HL-60 (cell line): ENCODE measurements around the gene HLA-DRB1.

ENCODE experiments used
- CTCF ChIP-seq: IDR thresholded peaks from one replicate; pipeline ENCODE4 v1.5.1; 2011; ENCODE audit warnings: low read length, control low read depth, inconsistent platforms; ENCODE audit not compliant: insufficient read depth
- REST ChIP-seq: IDR thresholded peaks from 2 replicates; pipeline ENCODE4 v1.6.1; 2012; ENCODE audit warnings: low read depth; ENCODE audit not compliant: insufficient replicate concordance

- no peak for TF ChIP-seq CTCF
- no peak for TF ChIP-seq REST
Measured at GRCh38 chr6:32609391-32609730, 19.7 kb upstream of the HLA-DRB1 start.
